Uterus (tissue), 2 donors: ENCODE data around the gene ADAMTS10.

Experiments
- POLR2A ChIP-seq, 2 donors: fragments of 450-650 bp; IDR thresholded peaks; one replicate each; pipeline ENCODE4 v1.6.1; 2016; ENCODE audit warnings: antibody characterized with exemption in 2 of 2, mild to moderate bottlenecking in 1 of 2, moderate library complexity in 1 of 2
- TF ChIP-seq, protein P1 (sequence below), 4 experiments: fragments of 200-600 bp in 2 of 4; fragments of 450-650 bp in 2 of 4; sonication (generic) in 2 of 4; IDR thresholded peaks; one replicate each; pipeline ENCODE4 v1.5.1; 2016 to 2019; ENCODE audit warnings: antibody characterized with exemption in 4 of 4, mild to moderate bottlenecking in 2 of 4, moderate library complexity in 1 of 4

DNA sequence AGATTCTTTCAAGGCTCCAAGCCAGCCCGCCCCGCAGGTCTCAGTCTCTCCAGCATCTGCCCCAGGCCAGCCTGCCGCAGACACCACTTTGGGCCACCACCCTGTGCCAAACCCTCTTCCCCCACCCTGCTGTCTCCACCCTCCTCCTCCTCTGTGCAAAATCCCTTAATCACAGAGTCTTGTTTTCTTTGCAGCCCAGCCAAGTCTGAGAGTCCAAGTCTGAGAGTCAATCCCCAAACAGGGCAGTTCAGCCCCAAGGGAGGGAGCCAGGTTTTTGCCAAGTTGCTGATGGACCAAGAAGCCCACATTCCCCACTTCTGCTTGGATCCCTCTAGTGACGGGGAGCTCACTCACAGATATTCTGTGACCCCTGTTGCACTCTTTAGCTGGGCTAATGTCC lies 3.1 kb downstream of the ADAMTS10 start:
- no peak for TF ChIP-seq POLR2A (IDR thresholded peaks at IDR 0.05)
- TF ChIP-seq, protein P1, sequence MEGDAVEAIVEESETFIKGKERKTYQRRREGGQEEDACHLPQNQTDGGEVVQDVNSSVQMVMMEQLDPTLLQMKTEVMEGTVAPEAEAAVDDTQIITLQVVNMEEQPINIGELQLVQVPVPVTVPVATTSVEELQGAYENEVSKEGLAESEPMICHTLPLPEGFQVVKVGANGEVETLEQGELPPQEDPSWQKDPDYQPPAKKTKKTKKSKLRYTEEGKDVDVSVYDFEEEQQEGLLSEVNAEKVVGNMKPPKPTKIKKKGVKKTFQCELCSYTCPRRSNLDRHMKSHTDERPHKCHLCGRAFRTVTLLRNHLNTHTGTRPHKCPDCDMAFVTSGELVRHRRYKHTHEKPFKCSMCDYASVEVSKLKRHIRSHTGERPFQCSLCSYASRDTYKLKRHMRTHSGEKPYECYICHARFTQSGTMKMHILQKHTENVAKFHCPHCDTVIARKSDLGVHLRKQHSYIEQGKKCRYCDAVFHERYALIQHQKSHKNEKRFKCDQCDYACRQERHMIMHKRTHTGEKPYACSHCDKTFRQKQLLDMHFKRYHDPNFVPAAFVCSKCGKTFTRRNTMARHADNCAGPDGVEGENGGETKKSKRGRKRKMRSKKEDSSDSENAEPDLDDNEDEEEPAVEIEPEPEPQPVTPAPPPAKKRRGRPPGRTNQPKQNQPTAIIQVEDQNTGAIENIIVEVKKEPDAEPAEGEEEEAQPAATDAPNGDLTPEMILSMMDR (IDR thresholded peaks at IDR 0.05): no peak
